ENCODE data around the gene UBE2B. TPM values are rescaled to one million over a fixed set of nuclear protein-coding genes. Genes with fewer than 3 reads are reported as not detected.
"Not testable (repeated sequence)": the region's sequence is repeated elsewhere in the genome, so short reads cannot be mapped to it uniquely, and the experiment has no call there.

UBE2B gene
- total RNA-seq, 4 donors from 2014 or later: 51.1 to 126 (median 71.6) TPM

DNA sequence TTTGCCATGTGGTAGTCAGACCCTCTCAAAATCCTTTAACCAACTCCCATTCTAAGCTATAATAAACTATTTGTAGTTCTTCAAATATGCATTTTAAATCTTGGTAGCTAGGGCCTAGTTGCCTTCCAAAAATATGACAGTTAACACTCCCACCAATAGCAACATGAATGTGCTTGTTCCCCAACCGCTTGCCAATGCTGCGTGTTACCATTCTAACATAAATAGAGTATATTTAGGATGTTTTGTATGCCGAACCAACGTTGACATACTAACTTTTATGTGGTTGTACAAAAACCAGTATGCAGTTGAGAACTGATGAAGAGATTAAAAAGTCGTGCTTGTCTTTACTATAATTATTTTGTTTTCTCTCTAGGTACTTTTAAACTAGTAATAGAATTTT lies 9.0 kb downstream of the UBE2B start:
- H3K4me1 ChIP-seq: peaks cover 0 to 4% (median 0%) of the 10 kb centered on the region in 4 donors
- H3K27ac ChIP-seq: no peak overlapping the region
- WGBS, 2 donors (ENCODE audit: low coverage in 1 of 2): 88 to 89% methylated on average over 5 of the region's 5 CpGs
- no peak for DNase-seq
- peaks cover 0 to 66% (median 22%) of the 10 kb centered on the region in 4 donors for H3K36me3 ChIP-seq
- no peaks in the 10 kb centered on the region for H3K9me3 ChIP-seq
- no peaks in the 10 kb centered on the region for H3K27me3 ChIP-seq
- TF ChIP-seq POLR2A (IDR thresholded peaks at IDR 0.05): no peak
- TF ChIP-seq, protein P1, sequence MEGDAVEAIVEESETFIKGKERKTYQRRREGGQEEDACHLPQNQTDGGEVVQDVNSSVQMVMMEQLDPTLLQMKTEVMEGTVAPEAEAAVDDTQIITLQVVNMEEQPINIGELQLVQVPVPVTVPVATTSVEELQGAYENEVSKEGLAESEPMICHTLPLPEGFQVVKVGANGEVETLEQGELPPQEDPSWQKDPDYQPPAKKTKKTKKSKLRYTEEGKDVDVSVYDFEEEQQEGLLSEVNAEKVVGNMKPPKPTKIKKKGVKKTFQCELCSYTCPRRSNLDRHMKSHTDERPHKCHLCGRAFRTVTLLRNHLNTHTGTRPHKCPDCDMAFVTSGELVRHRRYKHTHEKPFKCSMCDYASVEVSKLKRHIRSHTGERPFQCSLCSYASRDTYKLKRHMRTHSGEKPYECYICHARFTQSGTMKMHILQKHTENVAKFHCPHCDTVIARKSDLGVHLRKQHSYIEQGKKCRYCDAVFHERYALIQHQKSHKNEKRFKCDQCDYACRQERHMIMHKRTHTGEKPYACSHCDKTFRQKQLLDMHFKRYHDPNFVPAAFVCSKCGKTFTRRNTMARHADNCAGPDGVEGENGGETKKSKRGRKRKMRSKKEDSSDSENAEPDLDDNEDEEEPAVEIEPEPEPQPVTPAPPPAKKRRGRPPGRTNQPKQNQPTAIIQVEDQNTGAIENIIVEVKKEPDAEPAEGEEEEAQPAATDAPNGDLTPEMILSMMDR (IDR thresholded peaks at IDR 0.05): no peak
- no peak for TF ChIP-seq POLR2AphosphoS5 (IDR thresholded peaks at IDR 0.05)
- TF ChIP-seq EP300 (IDR thresholded peaks at IDR 0.05; ENCODE audit: low read depth): no peak
- H3K4me3 ChIP-seq: no peak overlapping the region
- intact Hi-C loops (cut with DNase I; ENCODE audit: low total_unique reads): no loop called here
- in situ Hi-C loops (cut with MboI; ENCODE audit: low pct_ligation_motif_present in 1 of 4, low pct_unique_long_range_greater_than_20kb in 1 of 4, low sequenced_read_pairs in 3 of 4): no loop called here

DNA sequence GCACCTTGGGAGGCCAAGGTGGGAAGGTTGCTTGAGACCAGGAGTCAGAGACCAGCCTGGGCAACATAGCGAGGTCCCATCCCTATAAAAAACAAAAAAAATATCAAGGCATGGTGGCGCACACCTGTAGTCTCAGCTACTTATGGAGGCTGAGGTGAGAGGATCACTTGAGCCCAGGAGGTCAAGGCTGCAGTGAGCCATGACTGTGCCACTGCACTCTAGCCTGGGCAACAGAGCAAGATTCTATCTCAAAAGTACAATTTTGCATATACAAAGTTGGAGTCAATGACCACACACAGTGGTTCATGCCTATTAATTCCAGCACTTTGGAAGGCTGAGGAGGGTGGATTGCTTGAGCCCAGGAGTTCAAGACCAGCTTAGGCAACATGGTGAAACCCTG lies 10.8 kb downstream of the UBE2B start:
- H3K4me3 ChIP-seq; H3K27me3 ChIP-seq; H3K4me1 ChIP-seq; intact Hi-C loops (cut with DNase I; ENCODE audit: low total_unique reads); in situ Hi-C loops (cut with MboI; ENCODE audit: low pct_ligation_motif_present in 1 of 4, low pct_unique_long_range_greater_than_20kb in 1 of 4, low sequenced_read_pairs in 3 of 4); DNase-seq; H3K9me3 ChIP-seq; H3K27ac ChIP-seq: not testable (repeated sequence)
- H3K36me3 ChIP-seq: peaks cover 0 to 63% (median 31%) of the 10 kb centered on the region in 4 donors
- WGBS, 2 donors (ENCODE audit: low coverage in 1 of 2): 60 to 94% methylated on average over 1 to 2 of the region's 2 CpGs

DNA sequence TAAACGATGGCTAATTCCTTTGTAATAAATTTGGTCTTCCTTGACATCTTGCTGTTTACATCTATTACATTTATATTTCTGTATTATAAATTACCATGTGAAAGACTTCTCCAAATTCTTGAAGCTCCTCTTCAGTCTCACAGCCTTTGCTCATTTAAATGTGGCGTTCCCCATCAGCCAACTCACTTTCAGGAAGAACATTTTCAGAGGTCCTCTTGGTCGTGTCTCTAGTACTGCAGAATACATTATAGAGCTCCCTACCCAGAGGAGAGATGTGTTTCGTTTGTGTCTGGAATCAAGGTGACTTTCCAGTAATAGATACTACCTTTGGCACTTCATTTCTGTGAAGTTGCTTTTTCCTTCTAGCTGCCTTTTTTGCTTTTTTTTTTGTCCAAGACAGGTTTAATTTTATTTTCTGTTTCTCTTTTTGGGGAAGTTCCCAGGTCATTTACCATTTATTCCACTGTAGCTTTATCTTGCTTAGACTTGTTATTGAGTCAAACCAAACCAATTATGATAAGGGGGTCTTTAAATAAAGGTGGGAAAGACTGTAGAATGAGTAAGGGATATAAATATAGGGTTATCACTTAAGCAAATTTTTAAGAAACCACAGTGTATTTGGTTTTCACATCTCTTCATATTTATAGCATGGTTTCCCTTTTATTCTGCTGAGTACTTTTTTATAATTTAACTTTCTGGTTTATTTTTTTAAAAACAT lies 12.8 kb downstream of the UBE2B start:
- WGBS, 2 donors (ENCODE audit: low coverage in 1 of 2): 73 to 76% methylated on average over 4 of the region's 4 CpGs
- H3K36me3 ChIP-seq: peaks cover 0 to 77% (median 35%) of the 10 kb centered on the region in 4 donors
- no peaks in the 10 kb centered on the region for H3K27me3 ChIP-seq
- in situ Hi-C loops (cut with MboI; ENCODE audit: low pct_ligation_motif_present in 1 of 4, low pct_unique_long_range_greater_than_20kb in 1 of 4, low sequenced_read_pairs in 3 of 4): no loop called here
- no peak overlapping the region for H3K4me3 ChIP-seq
- no peak overlapping the region for H3K27ac ChIP-seq
- no peaks in the 10 kb centered on the region for H3K9me3 ChIP-seq
- H3K4me1 ChIP-seq: no peaks in the 10 kb centered on the region
- TF ChIP-seq POLR2AphosphoS5 (IDR thresholded peaks at IDR 0.05) (no peak), EP300 (IDR thresholded peaks at IDR 0.05; ENCODE audit: low read depth) (no peak), POLR2A (IDR thresholded peaks at IDR 0.05) (no peak)
- TF ChIP-seq, protein P1 (IDR thresholded peaks at IDR 0.05): no peak
- intact Hi-C loops (cut with DNase I; ENCODE audit: low total_unique reads): no loop called here
- DNase-seq: no peak

DNA sequence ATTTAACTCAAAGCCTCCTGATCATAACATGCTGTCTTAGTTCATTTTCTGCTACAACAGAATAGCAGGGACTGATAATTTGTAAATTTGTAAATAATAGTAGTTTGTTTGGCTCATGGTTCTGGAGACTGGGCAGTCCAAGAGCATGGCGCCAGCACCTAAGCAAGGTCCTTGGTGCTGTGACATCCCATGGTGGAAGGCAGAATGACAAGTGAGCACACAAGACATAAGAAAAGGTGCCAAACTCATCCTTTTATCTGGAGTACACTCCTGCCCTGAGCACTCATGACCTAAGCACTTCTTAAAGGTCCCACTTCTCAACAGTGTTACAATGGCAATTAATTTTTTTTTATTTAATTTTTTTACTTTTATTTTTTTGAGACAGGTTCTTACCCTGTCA lies 16.1 kb downstream of the UBE2B start:
- in situ Hi-C loops (cut with MboI; ENCODE audit: low pct_ligation_motif_present in 1 of 4, low pct_unique_long_range_greater_than_20kb in 1 of 4, low sequenced_read_pairs in 3 of 4) (no loop called here), intact Hi-C loops (cut with DNase I; ENCODE audit: low total_unique reads) (no loop called here)
- WGBS, 2 donors (ENCODE audit: low coverage in 1 of 2): 96 to 100% methylated on average over 1 of the region's 1 CpG
- Histone ChIP-seq H3K27ac (no peak overlapping the region), H3K9me3 (no peaks in the 10 kb centered on the region), H3K4me3 (no peak overlapping the region), H3K27me3 (no peaks in the 10 kb centered on the region), H3K4me1 (no peaks in the 10 kb centered on the region), H3K36me3 (peaks cover 2 to 85% (median 41%) of the 10 kb centered on the region in 4 donors)
- DNase-seq: no peak
- TF ChIP-seq EP300 (IDR thresholded peaks at IDR 0.05; ENCODE audit: low read depth): no peak
- TF ChIP-seq POLR2AphosphoS5 (IDR thresholded peaks at IDR 0.05): no peak
- TF ChIP-seq, protein P1 (IDR thresholded peaks at IDR 0.05): no peak
- no peak for TF ChIP-seq POLR2A (IDR thresholded peaks at IDR 0.05)

DNA sequence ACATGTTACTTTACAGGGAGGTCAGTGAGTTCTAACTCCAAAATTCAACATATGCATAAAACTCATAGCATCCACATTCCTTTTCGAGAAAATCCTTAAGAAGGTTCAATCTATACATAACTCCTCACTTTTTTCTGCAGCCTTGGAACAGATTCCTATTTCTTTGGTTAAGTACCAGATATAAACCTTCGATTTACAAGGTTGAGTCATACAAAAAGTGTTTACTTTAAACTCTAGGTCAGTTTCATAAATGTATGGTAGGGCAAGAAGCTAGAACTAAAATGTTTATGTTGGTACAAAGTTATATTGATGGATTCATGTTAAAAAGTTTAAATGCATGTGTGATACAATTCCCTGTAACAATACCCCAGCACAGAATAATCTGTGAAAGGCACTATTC lies 20.9 kb downstream of the UBE2B start:
- in situ Hi-C loops (cut with MboI; ENCODE audit: low pct_ligation_motif_present in 1 of 4, low pct_unique_long_range_greater_than_20kb in 1 of 4, low sequenced_read_pairs in 3 of 4): no loop called here
- H3K36me3 ChIP-seq: peaks cover 2 to 72% (median 33%) of the 10 kb centered on the region in 4 donors
- H3K27me3 ChIP-seq: no peaks in the 10 kb centered on the region
- 61 to 62% methylated on average over 2 of the region's 2 CpGs for WGBS, 2 donors (ENCODE audit: low coverage in 1 of 2)
- no peaks in the 10 kb centered on the region for H3K9me3 ChIP-seq
- H3K4me3 ChIP-seq: no peak overlapping the region
- H3K27ac ChIP-seq: no peak overlapping the region
- TF ChIP-seq, protein P1 (IDR thresholded peaks at IDR 0.05): no peak
- no peak for TF ChIP-seq POLR2AphosphoS5 (IDR thresholded peaks at IDR 0.05)
- TF ChIP-seq POLR2A (IDR thresholded peaks at IDR 0.05): no peak
- no peak for TF ChIP-seq EP300 (IDR thresholded peaks at IDR 0.05; ENCODE audit: low read depth)
- H3K4me1 ChIP-seq: no peaks in the 10 kb centered on the region
- intact Hi-C loops (cut with DNase I; ENCODE audit: low total_unique reads): no loop called here
- no peak for DNase-seq
